OCI-LY1 (cell line): ENCODE results near the gene TRIM9.

Experiments
- H2AFZ ChIP-seq: fragments of 200-600 bp; sonication (generic), shearing (Covaris generic); 2 replicates; pipeline ENCODE4 v1.6.0; 2014; ENCODE audit warnings: antibody characterized with exemption, mild to moderate bottlenecking, low read length
- H3F3A ChIP-seq: fragments of 200-600 bp; sonication (generic), shearing (Covaris generic); 2 replicates; pipeline ENCODE4 v1.6.0; 2014; ENCODE audit warnings: mild to moderate bottlenecking, antibody characterized with exemption, low read length, moderate library complexity; ENCODE audit not compliant: insufficient read depth
- H3K27ac ChIP-seq: fragments of 200-600 bp; sonication (generic); 2 replicates; pipeline ENCODE4 v1.5.1; 2014; ENCODE audit warnings: low read length, mixed run types, mild to moderate bottlenecking, low read depth; ENCODE audit not compliant: poor library complexity, severe bottlenecking
- H3K27me3 ChIP-seq: fragments of 200-600 bp; sonication (generic); 2 replicates; pipeline ENCODE4 v1.6.0; 2014; ENCODE audit warnings: antibody characterized with exemption, mild to moderate bottlenecking, low read length, moderate library complexity; ENCODE audit not compliant: insufficient read depth
- H3K36me3 ChIP-seq: fragments of 200-600 bp; sonication (generic); 2 replicates; pipeline ENCODE4 v1.6.1; 2014; ENCODE audit warnings: mild to moderate bottlenecking, antibody characterized with exemption, low read length, moderate library complexity, mixed read lengths; ENCODE audit not compliant: insufficient read depth
- H3K4me1 ChIP-seq: fragments of 200-600 bp; sonication (generic); 2 replicates; pipeline ENCODE4 v1.5.1; 2014; ENCODE audit warnings: mild to moderate bottlenecking, low read length, moderate library complexity; ENCODE audit not compliant: insufficient read depth, severe bottlenecking
- H3K4me2 ChIP-seq: fragments of 200-600 bp; sonication (generic), shearing (Covaris generic); 2 replicates; pipeline ENCODE4 v1.6.1; 2014; ENCODE audit warnings: low read length
- H3K4me3 ChIP-seq: fragments of 200-600 bp; sonication (generic); 2 replicates; pipeline ENCODE4 v1.5.1; 2014; ENCODE audit warnings: low read length, low read depth, mild to moderate bottlenecking, mixed read lengths; ENCODE audit not compliant: poor library complexity, severe bottlenecking
- H3K79me2 ChIP-seq: fragments of 200-600 bp; shearing (Covaris generic); 2 replicates; pipeline ENCODE4 v1.6.1; 2016; ENCODE audit warnings: mixed run types, low read length, mixed read lengths; ENCODE audit not compliant: insufficient read depth
- H3K9ac ChIP-seq: fragments of 200-600 bp; sonication (generic), shearing (Covaris generic); 2 replicates; pipeline ENCODE4 v1.6.1; 2014; ENCODE audit warnings: mild to moderate bottlenecking, low read length, mixed read lengths
- H3K9me2 ChIP-seq: fragments of 200-600 bp; sonication (generic), shearing (Covaris generic); 2 replicates; pipeline ENCODE4 v1.6.1; 2014; ENCODE audit warnings: low read depth, mild to moderate bottlenecking, low read length, mixed read lengths
- H3K9me3 ChIP-seq: fragments of 200-600 bp; shearing (Covaris generic); 2 replicates; pipeline ENCODE4 v1.6.1; 2014; ENCODE audit warnings: low read length, mixed read lengths
- H4K20me1 ChIP-seq: fragments of 200-600 bp; sonication (generic), shearing (Covaris generic); 2 replicates; pipeline ENCODE4 v1.6.0; 2016; ENCODE audit warnings: mild to moderate bottlenecking, low read length; ENCODE audit not compliant: insufficient read depth
- CTCF ChIP-seq: fragments of 200-600 bp; sonication (generic), shearing (Covaris generic); IDR thresholded peaks from 2 replicates; pipeline ENCODE4 v1.5.1; 2017; ENCODE audit warnings: mild to moderate bottlenecking, antibody characterized with exemption, low read length, moderate library complexity, mixed read lengths
- EZH2 ChIP-seq: fragments of 200-600 bp; sonication (generic), shearing (Covaris generic); IDR thresholded peaks from 2 replicates; pipeline ENCODE4 v1.8.0; 2017; ENCODE audit warnings: borderline replicate concordance, mixed run types, mild to moderate bottlenecking, antibody characterized with exemption, low read length, moderate library complexity, mixed read lengths

The TRIM9 gene

GRCh38 chr14:51080645-51081044, 14.3 kb downstream of the TRIM9 start:
- no peak overlapping the region for H3K4me3 ChIP-seq
- no peaks in the 10 kb centered on the region for H3K9me3 ChIP-seq
- H2AFZ ChIP-seq, result no peak overlapping the region
- no peak for TF ChIP-seq CTCF
- no peak overlapping the region for H3K4me2 ChIP-seq
- H4K20me1 ChIP-seq, result no peaks in the 10 kb centered on the region
- H3K27me3 ChIP-seq, result no peaks in the 10 kb centered on the region
- H3K4me1 ChIP-seq, result no peaks in the 10 kb centered on the region
- H3K36me3 ChIP-seq, result no peaks in the 10 kb centered on the region
- no peak overlapping the region for H3K9ac ChIP-seq
- no peaks in the 10 kb centered on the region for H3K79me2 ChIP-seq
- H3K9me2 ChIP-seq, result no peaks in the 10 kb centered on the region
- H3K27ac ChIP-seq, result no peak overlapping the region
- H3F3A ChIP-seq, result no peaks in the 10 kb centered on the region

DNA sequence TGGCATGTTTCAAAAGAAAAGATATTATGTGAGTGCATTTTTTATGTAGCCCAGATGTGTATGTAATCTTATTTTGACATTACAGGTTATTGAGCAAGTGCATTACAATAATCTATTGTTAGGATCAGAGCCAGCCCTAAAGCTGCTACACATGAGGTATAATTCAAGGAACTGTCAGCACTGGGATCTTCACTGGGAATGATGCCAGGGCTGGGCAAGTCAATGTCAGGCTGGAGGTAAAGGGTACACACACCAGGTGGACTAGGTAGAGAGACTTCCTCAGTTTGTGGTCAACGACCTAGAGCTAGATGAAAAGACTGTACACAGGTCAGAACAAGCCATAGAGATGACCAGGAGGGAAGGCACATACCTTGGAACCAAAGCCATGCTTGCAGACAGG, 15.4 kb downstream of the TRIM9 start:
- Histone ChIP-seq H3F3A (no peaks in the 10 kb centered on the region), H3K79me2 (no peaks in the 10 kb centered on the region), H2AFZ (no peak overlapping the region), H3K36me3 (no peaks in the 10 kb centered on the region), H3K9me2 (no peaks in the 10 kb centered on the region), H4K20me1 (no peaks in the 10 kb centered on the region), H3K27ac (no peak overlapping the region), H3K9ac (no peak overlapping the region), H3K4me1 (no peaks in the 10 kb centered on the region), H3K4me3 (no peak overlapping the region), H3K9me3 (no peaks in the 10 kb centered on the region), H3K27me3 (no peaks in the 10 kb centered on the region), H3K4me2 (no peak overlapping the region)
- no peak for TF ChIP-seq EZH2
- no peak for TF ChIP-seq CTCF

GRCh38 chr14:51079085-51079484, 15.8 kb downstream of the TRIM9 start:
- H3K4me1 ChIP-seq, result no peaks in the 10 kb centered on the region
- no peak overlapping the region for H3K4me2 ChIP-seq
- H3K27ac ChIP-seq, result no peak overlapping the region
- no peaks in the 10 kb centered on the region for H3K9me3 ChIP-seq
- H3F3A ChIP-seq, result no peaks in the 10 kb centered on the region
- H3K36me3 ChIP-seq, result no peaks in the 10 kb centered on the region
- H3K79me2 ChIP-seq, result no peaks in the 10 kb centered on the region
- H2AFZ ChIP-seq, result no peak overlapping the region
- no peak overlapping the region for H3K4me3 ChIP-seq
- no peak overlapping the region for H3K9ac ChIP-seq
- no peaks in the 10 kb centered on the region for H4K20me1 ChIP-seq
- no peaks in the 10 kb centered on the region for H3K9me2 ChIP-seq
- H3K27me3 ChIP-seq, result no peaks in the 10 kb centered on the region
- TF ChIP-seq CTCF (no peak), EZH2 (no peak)
